Activated CD8-positive, alpha-beta memory T cell treated with anti-CD3 and anti-CD28 coated beads for 36 hours (primary cell): ENCODE measurements around the gene XRN2. TPM values are rescaled to one million over a fixed set of nuclear protein-coding genes. Genes with fewer than 3 reads are reported as not detected.
"Not testable (repeated sequence)": the region's sequence is repeated elsewhere in the genome, so short reads cannot be mapped to it uniquely, and the experiment has no call there.

Experiments used
- CTCF ChIA-PET: fragments of 350-600 bp; sonication (Branson Sonifier 250); formaldehyde crosslinking; loops from one replicate; lab custom pipeline; 2021; ENCODE audit warnings: antibody characterized with exemption; lab: Charles Lee
- POLR2A ChIA-PET: fragments of 350-600 bp; sonication (Branson Sonifier 250); formaldehyde crosslinking; loops from one replicate; lab custom pipeline; 2021; ENCODE audit warnings: antibody characterized with exemption; lab: Charles Lee
- total RNA-seq, 2 experiments: library from RNA; stranded (reverse); gene quantifications; one replicate each; pipeline ENCODE4 v1.2.3, GENCODE V29; 2021

Gene XRN2
- total RNA-seq, 2 experiments from 2014 or later: 93.9 to 95.0 TPM

DNA sequence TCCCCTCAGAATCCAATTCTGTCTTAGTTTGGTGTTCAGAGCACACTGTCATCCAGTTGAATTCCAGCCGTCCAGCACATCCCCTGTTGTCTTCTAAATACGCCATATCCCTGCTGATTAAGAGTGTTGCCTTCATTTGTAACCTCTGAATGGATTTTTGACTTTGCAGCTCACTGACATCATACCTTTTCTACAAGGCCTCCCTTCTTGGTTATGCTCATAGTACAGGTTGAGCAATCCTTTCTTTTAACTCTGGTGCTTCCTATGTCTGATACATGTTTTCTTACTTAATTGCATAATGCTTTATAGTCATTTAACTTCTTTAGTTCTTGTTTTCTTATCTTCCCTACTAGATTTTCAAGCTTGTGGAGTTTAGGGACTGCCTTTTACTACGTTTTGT, 36.4 kb downstream of the XRN2 start:
- POLR2A ChIA-PET: no interaction called here

DNA sequence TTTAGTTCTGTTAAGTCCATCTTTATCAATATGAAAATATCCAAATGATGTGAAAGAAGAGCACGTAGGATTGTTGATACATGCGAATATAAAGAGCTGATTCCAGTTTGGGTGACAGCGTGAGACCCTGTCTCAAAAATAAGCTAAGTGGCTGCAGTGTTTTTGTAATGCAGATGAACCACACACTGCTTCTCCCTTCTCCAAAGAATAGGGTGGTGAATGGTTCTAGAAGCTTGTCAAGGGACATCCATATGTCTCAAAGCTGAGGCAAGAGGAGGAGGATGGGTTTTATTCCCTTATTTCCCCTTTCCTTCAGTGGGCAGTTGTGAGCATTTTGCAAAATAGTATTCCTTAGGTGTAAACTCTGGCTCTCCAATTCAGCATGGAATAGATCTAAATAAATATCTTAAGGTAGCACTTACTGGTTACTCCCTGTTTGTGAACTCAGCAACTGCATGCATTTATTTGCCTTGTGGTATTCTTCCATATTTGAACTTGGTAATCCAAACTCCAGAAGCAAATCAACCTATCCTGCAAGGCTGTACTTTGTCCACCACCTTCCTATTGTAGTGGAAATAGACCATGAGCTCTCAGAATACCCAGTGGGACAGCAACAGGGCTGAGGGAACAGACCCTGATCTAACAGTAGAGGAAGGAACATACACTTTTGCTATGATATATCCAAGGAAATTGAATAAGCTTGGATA, 38.0 kb downstream of the XRN2 start:
- POLR2A ChIA-PET: no interaction called here
- CTCF ChIA-PET: no interaction called here

More for the DNA sequence above, 36.4 kb downstream of the XRN2 start:
- CTCF ChIA-PET: no interaction called here

DNA sequence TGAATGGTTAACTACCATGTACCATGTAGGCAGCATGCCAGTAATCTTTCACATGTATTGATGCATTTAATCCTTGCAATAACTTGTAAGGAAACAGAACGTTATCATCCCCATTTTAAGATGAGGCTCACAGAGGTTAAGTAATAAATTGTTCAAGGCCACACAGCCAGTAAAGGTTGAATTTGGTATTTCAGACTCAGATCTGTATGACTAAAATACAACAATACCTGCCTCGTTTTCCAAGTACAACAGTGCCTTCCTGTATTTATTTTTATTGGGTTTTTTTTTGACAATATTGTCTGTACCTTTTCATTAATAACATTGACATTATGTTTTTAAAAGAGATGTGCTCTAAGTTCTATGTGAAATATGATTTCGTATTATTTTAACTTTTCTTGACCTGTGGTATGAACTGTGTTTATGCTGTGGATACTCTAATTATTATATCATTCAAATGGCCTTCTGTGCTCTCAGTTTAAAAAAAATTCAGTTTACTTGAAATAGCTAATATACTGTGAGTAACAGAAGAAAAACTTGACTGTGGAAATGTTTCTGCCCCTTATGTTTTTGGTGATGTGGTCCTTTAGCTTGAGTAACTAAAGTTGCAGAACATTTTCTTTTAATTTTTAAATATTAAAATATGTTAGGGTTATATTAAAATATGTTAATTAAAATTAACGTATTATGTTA, 39.7 kb downstream of the XRN2 start:
- POLR2A ChIA-PET: no interaction called here
- CTCF ChIA-PET: interaction anchor here (1.4 kb wide), 1 partner anchor 7 kb away, joined by 3 read pairs; no protein-coding TSS in a partner anchor

DNA sequence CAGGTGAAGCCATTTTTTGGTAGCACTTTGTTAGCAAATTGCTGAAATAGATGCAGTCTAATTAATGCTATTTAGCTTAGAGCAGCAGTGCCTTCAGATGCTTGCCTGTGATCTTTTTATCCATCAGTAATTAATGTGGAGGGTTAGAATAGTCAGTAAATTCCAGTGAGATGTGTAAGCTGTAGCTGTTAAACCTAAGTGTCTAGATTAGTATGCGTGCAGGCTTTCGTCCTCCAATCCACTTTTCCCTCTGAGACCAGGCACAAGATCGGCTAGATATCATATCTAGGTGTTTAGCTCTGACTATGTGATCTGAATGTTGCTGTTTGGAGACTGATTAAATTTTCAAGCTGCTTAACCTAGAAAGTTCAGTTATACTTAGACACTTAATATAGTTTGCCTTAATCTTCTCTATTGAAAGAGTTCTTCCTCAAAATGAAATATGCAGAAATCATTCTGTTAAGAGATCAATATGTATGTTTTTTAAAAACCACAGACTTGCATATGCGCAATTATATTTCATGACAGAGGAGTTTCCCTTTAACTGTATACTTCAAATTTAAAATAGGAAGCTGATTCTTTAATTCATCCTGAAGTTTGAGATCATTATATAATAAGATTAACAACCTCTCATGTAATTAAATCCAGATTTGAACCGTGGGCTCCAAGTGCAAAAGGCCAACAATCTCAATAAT, 41.2 kb downstream of the XRN2 start:
- ChIA-PET CTCF (interaction anchor here (1.4 kb wide), 1 partner anchor 9 kb away, joined by 3 read pairs; no protein-coding TSS in a partner anchor), POLR2A (no interaction called here)

DNA sequence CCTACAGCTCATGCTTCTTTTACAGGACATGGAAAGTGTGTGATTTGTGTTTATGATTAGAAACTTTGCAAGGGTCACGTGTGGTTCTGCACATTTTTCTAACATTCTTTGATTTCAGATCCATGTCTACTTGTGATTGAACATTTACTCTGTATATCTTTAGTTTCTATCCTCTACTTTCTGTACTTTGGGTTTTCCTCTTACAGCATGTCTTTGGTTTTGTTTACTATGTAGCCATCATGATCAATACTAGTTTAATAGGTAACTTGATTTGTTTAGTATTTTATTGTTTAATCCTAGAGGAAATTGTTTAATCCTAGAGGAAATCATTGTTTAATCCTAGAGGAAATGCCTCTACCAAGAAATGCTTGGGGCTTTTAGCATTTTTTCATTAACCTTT, 41.8 kb downstream of the XRN2 start:
- CTCF ChIA-PET: no interaction called here
- POLR2A ChIA-PET: no interaction called here

GRCh38 chr20:21352703-21353102, 49.6 kb downstream of the XRN2 start:
- POLR2A ChIA-PET: interaction anchor here (0.9 kb wide), 1 partner anchor 30 kb away, joined by 3 read pairs; no protein-coding TSS in a partner anchor
- CTCF ChIA-PET: no interaction called here

- ChIA-PET CTCF (no interaction called here), POLR2A (interaction anchor here (0.9 kb wide), 1 partner anchor 30 kb away, joined by 3 read pairs; no protein-coding TSS in a partner anchor)
Measured at GRCh38 chr20:21353236-21353635, 50.1 kb downstream of the XRN2 start.

- ChIA-PET CTCF (no interaction called here), POLR2A (no interaction called here)
Measured at GRCh38 chr20:21355981-21356380, 52.9 kb downstream of the XRN2 start.

DNA sequence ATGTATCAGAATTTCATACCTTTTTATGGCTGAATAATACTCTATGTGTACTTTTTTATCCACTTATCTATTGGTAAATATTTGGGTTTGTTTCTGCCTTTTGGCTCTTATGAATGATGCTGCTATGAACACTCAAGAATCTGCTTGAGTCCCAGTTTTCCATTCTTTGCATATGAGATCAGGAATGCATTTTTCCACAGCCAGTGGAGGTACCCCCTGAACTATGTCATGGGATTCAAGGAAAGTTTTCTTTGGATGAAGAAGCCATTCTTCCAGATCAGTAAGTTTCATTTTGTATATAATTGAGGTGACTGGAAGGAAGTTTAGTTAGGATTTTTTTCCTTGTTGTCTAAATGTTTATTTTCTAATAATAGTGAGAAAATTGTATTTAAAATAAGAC, 53.3 kb downstream of the XRN2 start:
- CTCF ChIA-PET: no interaction called here
- POLR2A ChIA-PET: no interaction called here

- ChIA-PET CTCF (no interaction called here), POLR2A (no interaction called here)
Measured at GRCh38 chr20:21357844-21358243, 54.7 kb downstream of the XRN2 start.

GRCh38 chr20:21358737-21359136, 55.6 kb downstream of the XRN2 start:
- ChIA-PET CTCF (no interaction called here), POLR2A (no interaction called here)

- ChIA-PET CTCF (no interaction called here), POLR2A (no interaction called here)
Measured at GRCh38 chr20:21360705-21361104, 57.6 kb downstream of the XRN2 start.

- ChIA-PET CTCF (no interaction called here), POLR2A (no interaction called here)
Measured at GRCh38 chr20:21361266-21361665, 58.1 kb downstream of the XRN2 start.

DNA sequence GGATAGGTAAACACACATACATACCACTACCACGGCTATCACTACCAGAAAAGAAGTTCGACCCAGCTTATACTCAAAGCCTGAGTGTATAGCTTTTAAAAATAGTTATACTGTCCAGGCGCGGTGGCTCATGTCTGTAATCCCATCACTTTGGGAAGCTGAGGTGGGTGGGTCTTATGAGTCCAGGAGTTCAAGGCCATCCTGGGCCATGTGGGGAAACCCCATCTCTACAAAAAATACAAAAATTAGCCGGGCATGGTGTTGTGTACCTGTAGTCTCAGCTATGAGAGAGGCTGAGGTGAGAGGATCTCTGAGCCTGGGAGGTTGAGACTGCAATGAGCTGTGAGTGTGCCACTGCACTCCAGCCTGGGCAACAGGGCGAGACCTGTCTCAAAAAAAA, 61.3 kb downstream of the XRN2 start:
- ChIA-PET POLR2A (no interaction called here), CTCF (no interaction called here)

GRCh38 chr20:21365771-21366170, 62.6 kb downstream of the XRN2 start:
- CTCF ChIA-PET: no interaction called here
- POLR2A ChIA-PET: no interaction called here

DNA sequence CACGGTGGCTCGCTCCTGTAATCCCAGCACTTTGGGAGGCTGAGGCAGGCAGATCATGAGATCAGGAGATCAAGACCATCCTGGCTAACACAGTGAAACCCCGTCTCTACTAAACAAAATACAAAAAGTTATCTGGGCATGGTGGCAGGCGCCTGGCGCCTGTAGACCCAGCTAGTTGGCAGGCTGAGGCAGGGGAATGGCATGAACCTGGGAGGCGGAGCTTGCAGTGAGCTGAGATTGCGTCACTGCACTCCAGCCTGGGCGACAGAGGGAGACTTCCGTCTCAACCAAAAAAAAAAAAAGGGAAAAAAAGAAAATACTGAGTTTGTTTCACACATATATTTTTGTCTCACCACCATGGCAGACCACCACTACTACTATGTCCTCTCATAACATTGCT, 63.1 kb downstream of the XRN2 start:
- POLR2A ChIA-PET, CTCF ChIA-PET: not testable (repeated sequence)

DNA sequence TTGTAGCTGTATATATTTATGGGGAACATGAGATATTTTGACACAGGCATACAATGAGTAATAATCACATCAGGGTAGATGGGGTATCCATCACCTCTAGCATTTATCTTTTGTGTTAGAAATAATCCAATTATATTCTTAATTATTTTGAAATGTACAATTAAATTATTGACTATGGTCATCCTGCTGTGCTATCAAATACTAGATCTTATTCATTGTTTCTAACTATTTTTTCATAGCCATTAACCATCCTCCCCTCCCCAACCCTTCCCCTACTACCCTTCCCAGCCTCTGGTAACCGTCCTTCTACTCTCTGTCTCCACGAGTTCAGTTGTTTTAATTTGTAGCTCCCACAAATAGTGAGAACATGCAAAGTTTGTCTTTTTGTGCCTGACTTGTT, 65.7 kb downstream of the XRN2 start:
- POLR2A ChIA-PET: no interaction called here
- CTCF ChIA-PET: no interaction called here

- CTCF ChIA-PET: interaction anchor here (0.8 kb wide), 1 partner anchor 135 kb away, joined by 5 read pairs; no protein-coding TSS in a partner anchor
- POLR2A ChIA-PET: no interaction called here
Measured at GRCh38 chr20:21371193-21371592, 68.1 kb downstream of the XRN2 start.

DNA sequence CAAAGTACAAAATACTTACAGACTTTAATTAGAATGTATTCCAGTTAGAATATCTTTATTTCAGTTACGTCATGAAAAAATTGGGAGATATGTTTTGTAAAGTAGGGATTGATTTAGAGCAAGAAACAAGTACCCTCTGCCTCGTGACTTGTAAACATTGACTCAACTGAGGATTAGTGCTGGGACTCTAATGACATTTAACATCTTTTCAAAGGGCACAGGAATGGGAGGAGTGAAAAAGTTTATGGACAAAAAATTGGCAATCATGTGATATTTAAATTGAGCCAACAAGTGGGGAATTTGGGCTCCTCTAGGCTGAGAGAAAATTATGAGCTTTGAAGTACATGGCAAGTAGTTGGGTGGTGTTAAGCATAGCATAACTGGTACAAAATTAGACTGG, 68.9 kb downstream of the XRN2 start:
- CTCF ChIA-PET: no interaction called here
- POLR2A ChIA-PET: no interaction called here

GRCh38 chr20:21373436-21373835, 70.3 kb downstream of the XRN2 start:
- ChIA-PET CTCF (no interaction called here), POLR2A (no interaction called here)
